Measurements from ENCODE around the gene C15orf39. TPM values are rescaled to one million over a fixed set of nuclear protein-coding genes. Genes with fewer than 3 reads are reported as not detected.

C15orf39 gene
- total RNA-seq, 1 experiment from 2014 or later, result 45.6 TPM

- peaks cover 7% of the 10 kb centered on the region for H3K79me1 ChIP-seq (ENCODE audit: insufficient read depth, low read depth, low read length, poor library complexity, severe bottlenecking)
- peaks cover 36 to 65% (median 61%) of the 10 kb centered on the region in 3 experiments for H3K36me3 Mint-ChIP-seq (ENCODE audit: insufficient read depth in 1 of 3, low read depth in 3 of 3)
- no peaks in the 10 kb centered on the region for H3K9me3 Mint-ChIP-seq
- no peak overlapping the region for H2AFZ ChIP-seq (ENCODE audit: low read length)
- H3K4me3 Mint-ChIP-seq, result peak overlapping the region in 1 of 2 experiments; percentile 21; a peak in 1 of 5 replicates
- no peak overlapping the region for H3K23ac ChIP-seq (ENCODE audit: insufficient read length, low read depth, low read length)
- H4K91ac ChIP-seq (ENCODE audit: insufficient read length, low read depth, low read length), result no peak overlapping the region
- no peak overlapping the region for H3T11ph ChIP-seq (ENCODE audit: low read length)
- peaks cover 2% of the 10 kb centered on the region for H4K20me1 ChIP-seq (ENCODE audit: control insufficient read depth, insufficient read depth, insufficient read length)
- no peak overlapping the region for H2BK5ac ChIP-seq (ENCODE audit: insufficient read length, low read length)
- peaks cover 10 to 12% of the 10 kb centered on the region in 2 experiments for H3K4me1 Mint-ChIP-seq
- no peak overlapping the region for H2BK15ac ChIP-seq (ENCODE audit: low read depth, low read length)
- H3K27ac Mint-ChIP-seq, result peak overlapping the region; percentile 11 to 66 (median 44); a peak in 5 of 7 replicates
- H2BK120ac ChIP-seq (ENCODE audit: low read depth, low read length, poor library complexity, severe bottlenecking), result no peak overlapping the region
- no peak overlapping the region for H4K8ac ChIP-seq (replicated peaks; ENCODE audit: insufficient read length, low read depth, low read length)
- no peak overlapping the region for H2AK5ac ChIP-seq (ENCODE audit: insufficient read length, low read length)
- no peak for TF ChIP-seq CTCF (conservative IDR thresholded peaks at IDR 0.05)
- no peak overlapping the region for H2BK20ac ChIP-seq (ENCODE audit: low read depth, low read length, poor library complexity, severe bottlenecking)
- no peaks in the 10 kb centered on the region for H3K9me3 ChIP-seq (ENCODE audit: control insufficient read depth, low read depth, low read length)
- H3K27ac ChIP-seq (ENCODE audit: insufficient read length, low read depth, low read length), result no peak overlapping the region
- no peak overlapping the region for H3K14ac ChIP-seq (ENCODE audit: insufficient read depth, low read length)
- H3K79me2 ChIP-seq (ENCODE audit: insufficient read depth, low read length), result peaks cover 17% of the 10 kb centered on the region; the same call in 1 of the 2 replicates
- H3K9ac ChIP-seq (ENCODE audit: extremely low read depth, insufficient read length, low read length), result no peak overlapping the region
- WGBS (ENCODE audit: extremely low coverage, insufficient read length, low lambda C conversion rate), result no CpG with 5 or more reads among the region's 8 CpGs
- H3K4ac ChIP-seq (ENCODE audit: low read depth, low read length), result no peak overlapping the region
- H3K27me3 Mint-ChIP-seq (ENCODE audit: low read depth), result no peaks in the 10 kb centered on the region; the same call in 1 of the 2 replicates
- H3K18ac ChIP-seq (ENCODE audit: insufficient read length, low read depth, low read length), result no peak overlapping the region
- no peak overlapping the region for H2BK12ac ChIP-seq (ENCODE audit: insufficient read length, low read depth, low read length)
- no peak for DNase-seq
- no peaks in the 10 kb centered on the region for H3K27me3 ChIP-seq (ENCODE audit: insufficient read depth, low read length)
- H4K5ac ChIP-seq (ENCODE audit: insufficient read length, low read depth, low read length), result no peak overlapping the region
- H3K4me2 ChIP-seq (ENCODE audit: insufficient read depth, insufficient read length, low read length), result no peak overlapping the region
- no peak overlapping the region for H3K56ac ChIP-seq (ENCODE audit: insufficient read length, low read depth, low read length)
- no peaks in the 10 kb centered on the region for H3K23me2 ChIP-seq (ENCODE audit: insufficient read length, low read depth, low read length, poor library complexity, severe bottlenecking)
- peaks cover 2% of the 10 kb centered on the region; the same call in 1 of the 2 replicates for H3K4me1 ChIP-seq (ENCODE audit: insufficient read depth, low read length)
Measured at GRCh38 chr15:75209289-75209676, 7.6 kb downstream of the C15orf39 start.
